NCI-H2171 treated with DMSO at 0.1 percent for 48 hours (cell line): ENCODE measurements around the gene ALDH3A2.

Source experiments
- DNase-seq: peaks from one replicate; lab custom pipeline; 2025; lab: John Stamatoyannopoulos, UW

ALDH3A2 gene

DNA sequence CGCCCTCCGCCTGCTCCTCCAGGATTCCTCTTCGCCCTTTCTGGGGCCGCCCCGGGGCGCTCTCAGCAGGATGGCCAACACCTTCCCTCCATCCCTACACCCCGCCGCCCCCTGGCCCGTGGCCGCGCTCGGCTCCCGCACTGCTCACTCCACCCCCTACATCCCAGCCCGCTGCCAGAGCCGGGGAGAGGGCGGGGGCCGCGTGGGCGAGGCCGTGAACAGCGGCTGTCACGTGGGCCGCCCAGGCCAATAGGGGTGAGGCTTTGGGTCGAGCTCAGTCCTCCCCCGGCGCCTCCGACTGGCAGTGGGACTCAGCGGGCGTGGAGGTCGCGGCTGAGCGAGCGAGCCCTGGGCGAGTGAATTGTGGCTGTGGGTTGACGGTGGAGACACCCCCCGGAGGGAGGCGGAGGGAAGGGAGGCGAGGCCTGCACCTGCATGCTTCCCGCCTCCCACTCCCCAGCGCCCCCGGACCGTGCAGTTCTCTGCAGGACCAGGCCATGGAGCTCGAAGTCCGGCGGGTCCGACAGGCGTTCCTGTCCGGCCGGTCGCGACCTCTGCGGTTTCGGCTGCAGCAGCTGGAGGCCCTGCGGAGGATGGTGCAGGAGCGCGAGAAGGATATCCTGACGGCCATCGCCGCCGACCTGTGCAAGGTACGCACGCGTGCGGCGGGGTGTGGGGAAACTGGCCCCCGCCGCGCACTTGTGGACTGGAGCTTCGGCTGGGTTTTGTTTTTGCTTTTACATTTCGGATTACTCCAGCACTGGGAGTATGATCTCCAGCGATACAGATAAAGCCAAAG is at the start of gene ALDH3A2:
TSS of gene ALDH3A2 (plus strand) at position 277 of the 799 bp plus-strand sequence. CDS start at position 498, 221 bp downstream.
- DNase-seq, result peak; percentile 93

DNA sequence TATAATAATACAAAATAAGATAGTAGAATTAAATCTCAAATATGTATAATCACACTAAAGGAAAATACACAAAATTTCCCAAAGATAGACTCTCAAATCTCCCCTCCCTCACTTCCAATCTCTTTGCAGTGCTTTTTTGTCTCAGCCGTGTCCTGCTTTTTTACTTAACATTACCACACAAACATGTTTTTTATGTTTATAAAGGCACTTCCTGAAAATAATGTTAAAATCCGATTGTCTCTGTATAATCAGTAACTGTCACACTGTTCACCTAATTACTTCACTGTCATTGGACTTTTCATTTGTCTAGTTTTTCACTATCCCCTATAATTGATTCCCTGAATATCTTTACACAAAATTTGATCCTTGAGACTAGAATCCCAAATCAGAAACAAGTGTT is 38.2 kb upstream of the ALDH3A2 start:
- no peak for DNase-seq

DNA sequence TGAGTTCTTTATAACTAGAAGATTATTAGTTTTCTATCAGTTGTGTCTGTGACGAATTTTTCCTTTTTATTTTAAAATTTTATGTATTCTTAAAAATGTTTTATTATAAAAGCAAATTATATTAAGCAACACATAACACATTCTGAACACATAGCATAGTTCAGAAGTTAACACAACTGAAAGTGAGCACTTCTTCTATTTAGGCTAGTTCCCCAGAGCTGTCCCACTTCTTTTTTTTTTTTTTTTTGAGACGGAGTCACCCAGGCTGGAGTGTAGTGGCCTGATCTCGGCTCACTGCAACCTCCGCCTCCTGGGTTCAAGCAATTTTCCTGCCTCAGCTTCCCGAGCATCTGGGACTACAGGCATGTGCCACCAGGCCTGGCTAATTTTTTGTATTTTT is 37.7 kb upstream of the ALDH3A2 start:
- DNase-seq, result no peak

DNA sequence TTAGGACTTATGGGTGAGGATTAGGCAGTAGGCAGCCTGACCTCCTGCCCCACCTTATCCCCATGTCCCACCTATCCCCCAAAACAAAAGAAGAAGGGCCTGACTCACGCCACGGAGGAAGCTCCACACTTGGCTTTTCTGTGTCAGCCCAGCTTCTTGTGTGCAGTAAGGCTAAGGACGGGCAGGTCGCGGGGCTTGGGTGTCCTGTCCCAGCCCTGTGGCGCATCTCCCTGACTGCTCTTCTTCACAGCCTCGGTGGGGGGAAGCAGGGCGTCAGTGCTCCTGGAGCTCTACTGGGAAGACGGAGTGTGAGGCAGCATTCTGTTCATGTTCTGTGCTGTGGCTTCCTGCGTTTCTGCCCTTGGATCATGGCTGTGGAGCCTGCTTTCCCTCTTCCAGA is 34.6 kb upstream of the ALDH3A2 start:
- no peak for DNase-seq

DNA sequence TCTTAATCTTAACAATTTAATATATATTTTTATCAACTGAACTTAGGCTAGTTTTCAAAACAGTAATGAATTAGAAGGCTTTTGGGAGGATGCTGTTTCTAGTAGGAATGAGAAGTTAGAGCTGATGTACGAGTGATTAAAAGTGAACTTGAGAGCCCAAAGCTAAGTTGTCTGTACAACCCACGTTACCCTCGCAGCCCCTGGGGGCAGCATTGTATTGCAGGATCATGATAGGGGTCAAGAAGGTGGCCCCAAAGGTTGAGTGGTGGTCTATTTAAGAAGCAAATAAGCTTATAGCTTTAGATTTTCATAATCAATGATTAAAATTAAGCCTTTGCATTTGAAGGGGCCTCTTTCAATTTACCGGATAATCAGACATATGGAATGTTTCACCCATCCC is 33.7 kb upstream of the ALDH3A2 start:
- DNase-seq, result no peak

DNA sequence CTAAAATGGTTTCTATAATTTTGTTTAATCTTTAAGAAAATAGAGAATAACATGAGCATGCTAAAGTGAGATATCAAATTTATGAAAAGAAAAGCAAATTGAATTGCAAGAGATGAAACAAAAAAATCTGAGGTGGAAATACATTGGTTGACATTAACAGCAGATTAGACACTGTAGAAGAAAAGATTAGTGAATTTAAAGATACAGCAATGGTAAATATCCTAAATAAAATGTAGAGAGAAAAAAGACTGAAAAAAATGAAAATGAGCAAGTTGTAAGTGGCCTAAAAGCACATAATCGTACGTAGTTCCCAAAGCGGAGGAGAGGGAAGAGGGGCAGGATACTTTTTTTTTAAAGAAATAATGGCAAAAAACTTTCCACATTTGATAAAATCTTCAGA is 30.5 kb upstream of the ALDH3A2 start:
- no peak for DNase-seq

DNA sequence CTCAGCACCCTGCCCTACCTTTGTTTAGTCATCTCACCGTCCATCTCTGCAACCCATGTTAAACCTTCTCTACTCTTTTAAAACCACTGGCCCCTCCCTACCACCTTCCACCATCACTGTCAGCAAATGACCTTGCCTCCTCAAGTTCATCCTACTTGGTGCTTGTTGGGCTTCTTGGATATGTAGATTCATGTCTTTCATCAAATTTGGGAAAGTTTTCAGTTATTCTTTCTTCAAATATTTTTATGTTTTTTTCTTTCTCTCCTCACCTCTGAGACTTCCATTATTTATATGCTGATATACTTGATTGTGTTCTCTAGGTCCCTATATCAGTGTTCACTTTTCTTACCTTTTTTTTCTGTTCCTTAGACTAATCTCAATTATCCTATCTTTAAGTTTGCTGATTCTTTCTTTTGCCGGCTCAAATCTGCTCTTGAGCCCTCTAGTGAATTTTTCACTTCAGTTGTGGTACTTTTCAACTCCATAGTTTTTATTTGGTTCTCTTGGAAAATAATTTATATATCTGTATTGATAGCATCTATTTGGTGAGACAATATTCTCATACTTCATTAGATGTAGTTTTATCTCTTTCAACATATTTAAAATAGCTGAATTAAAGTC is 28.7 kb upstream of the ALDH3A2 start:
- no peak for DNase-seq

DNA sequence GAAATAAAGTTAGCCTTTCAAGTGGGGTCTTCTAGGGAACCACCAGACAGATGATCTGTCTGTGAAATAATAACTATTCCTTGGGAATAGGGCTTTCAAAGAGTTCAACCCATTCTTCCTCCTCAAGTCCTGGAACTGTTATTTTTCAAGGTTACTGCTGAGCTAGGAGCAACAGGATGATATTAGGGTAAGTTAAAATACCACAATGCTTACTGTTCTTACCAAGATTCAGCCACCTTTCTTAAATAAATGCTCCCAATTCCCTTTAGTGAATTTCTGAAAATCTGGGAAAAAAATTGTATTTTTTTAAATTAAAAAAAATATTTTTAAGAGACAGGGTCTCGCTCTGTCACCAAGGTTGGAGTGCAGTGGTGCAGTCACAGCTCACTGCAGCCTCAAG is 26.9 kb upstream of the ALDH3A2 start:
- DNase-seq, result no peak

DNA sequence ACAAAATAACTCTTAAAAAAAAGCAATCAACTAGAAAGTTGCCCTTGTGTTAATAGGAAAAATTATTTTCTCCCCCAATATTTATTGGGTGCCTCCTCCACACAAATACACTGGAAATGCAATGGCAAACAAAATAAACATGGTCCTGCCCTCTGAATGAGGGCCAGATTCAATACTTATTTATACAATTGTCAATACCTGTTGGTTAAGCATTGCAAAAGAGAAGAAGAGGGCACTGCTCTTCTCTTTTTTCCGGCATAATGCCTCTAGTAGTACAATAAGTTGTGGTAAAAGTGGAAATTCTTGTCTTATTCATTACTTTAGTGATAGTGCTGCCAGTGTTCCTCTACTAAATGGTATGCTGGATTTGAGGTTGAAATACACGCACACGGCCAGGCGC is 22.5 kb upstream of the ALDH3A2 start:
- no peak for DNase-seq

DNA sequence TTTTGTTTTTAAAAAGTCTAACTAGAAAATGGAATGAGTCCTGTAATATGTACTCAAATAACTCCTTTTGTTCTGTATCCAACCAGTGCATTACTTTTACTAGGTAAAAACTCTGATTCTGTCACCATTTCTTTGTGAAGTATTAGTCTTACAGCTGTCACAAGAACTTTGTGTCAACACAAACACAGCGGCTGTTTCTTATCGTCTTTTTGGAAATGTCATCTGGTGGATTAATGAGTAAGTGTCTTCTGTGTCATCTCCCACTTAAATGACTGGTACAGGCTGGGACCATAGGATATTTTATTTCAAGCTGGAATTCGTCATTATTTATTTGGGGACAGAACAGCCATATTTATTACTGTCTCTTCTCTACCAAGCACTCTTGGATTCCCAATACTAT is 19.1 kb upstream of the ALDH3A2 start:
- no peak for DNase-seq

DNA sequence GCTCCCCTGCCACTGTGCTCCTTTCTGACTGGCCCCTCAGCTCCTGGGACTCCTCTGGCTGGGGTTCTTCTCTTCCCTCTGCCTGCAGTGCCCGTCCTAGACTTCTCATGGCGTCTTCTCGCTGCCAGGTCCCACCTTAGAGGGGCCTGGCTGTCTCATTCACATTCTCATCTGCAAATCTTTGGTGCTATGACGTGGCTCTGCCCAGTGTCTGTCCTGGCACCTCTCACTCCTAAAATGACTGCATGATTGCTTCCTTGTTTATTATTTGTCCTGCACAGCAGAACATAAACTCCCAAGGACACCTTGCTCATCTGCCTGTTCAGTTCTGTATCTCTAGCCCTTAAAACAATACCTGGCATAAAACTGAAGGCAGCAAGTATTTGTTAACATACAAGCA is 18.5 kb upstream of the ALDH3A2 start:
- no peak for DNase-seq

DNA sequence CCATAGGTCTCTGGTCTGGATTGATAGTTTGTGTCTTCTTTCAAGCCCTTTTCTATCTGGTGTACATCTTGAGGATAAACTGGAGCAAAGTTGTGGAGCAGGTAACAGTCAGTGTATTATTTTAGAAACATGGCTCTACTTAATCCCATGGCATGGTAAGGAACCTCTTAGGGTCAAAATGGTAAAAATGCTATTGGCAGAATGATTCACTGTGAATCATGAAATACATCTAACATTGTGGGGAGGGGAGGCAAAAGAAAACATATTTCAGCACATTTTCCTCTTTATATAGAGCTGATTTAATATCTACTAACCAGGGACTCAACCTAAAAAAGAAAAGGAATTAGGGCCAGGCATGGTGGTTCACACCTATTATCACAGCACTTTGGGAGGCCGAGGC is 17.9 kb upstream of the ALDH3A2 start:
- DNase-seq, result no peak

DNA sequence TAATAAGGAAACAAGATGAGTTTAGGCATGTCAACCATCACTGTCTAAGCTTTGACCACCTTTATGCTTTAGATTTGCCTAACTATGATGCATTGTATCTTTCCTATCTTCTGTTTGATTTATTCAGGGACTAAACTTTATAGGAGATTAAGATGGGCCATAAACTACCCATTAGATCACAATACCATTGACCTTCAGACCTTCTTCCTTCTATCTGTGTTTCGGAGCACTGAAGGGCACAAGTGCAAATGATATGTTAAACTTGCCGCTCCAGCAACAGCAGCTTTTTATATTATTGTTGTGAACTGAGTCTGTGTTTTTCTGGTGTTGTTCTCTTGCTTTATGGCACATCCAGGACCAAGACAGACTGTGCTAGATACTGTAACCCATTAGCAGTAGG is 16.6 kb upstream of the ALDH3A2 start:
- no peak for DNase-seq

DNA sequence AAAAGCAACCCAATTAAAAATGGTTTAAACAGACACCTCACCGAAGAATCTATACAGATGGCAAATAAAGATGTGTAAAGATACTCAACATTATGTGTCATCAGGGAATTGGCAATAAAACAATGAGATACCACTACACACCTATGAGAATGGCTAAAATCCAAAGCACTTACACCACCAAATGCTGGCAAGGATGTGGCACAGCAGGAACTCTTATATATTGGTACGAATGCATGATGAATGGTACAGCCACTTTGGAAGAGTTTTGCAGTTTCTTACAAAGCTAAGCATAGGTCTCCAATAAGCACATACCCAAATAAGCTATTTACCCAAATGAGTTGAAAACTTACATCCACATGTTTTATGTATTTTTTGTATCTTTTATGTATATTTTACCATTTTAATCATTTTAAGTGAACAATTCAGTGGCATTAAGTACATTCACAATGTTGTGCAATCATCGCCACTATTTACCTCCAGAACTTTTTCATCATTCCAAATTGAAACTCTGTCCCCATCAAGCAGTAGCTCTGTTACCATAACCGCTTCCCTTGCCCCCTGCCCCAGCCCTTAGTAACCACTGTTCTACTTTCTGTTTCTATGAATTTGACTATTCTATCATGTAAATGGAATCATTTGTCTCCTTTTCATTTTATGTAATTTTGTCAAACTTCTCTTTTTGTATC is 6.7 kb upstream of the ALDH3A2 start:
- DNase-seq, result peak; percentile 44

DNA sequence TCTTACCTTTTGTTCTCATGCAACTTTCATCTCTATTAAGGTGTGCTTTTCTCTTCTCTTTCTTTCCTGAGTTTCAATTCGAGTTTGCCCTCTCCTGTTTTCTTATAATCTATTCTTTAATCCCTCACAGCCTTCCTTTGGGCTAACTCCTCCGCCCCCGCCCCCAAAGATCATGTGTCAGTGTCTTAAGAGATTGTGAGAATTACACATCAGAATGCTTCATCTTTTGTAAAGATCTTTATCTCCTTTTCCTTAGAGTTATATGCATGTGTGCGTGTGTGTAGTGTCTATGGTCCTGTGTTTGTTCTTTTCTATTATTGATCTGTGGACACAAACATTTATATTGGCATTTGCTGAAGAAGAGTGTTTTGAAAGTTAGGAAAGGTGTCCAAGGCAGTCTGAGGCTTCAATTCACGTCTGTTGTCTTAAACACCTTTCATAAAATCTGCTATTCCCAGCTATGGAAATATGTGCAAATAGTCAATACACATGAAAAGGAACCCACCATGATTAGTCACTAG is 6.1 kb upstream of the ALDH3A2 start:
- no peak for DNase-seq

DNA sequence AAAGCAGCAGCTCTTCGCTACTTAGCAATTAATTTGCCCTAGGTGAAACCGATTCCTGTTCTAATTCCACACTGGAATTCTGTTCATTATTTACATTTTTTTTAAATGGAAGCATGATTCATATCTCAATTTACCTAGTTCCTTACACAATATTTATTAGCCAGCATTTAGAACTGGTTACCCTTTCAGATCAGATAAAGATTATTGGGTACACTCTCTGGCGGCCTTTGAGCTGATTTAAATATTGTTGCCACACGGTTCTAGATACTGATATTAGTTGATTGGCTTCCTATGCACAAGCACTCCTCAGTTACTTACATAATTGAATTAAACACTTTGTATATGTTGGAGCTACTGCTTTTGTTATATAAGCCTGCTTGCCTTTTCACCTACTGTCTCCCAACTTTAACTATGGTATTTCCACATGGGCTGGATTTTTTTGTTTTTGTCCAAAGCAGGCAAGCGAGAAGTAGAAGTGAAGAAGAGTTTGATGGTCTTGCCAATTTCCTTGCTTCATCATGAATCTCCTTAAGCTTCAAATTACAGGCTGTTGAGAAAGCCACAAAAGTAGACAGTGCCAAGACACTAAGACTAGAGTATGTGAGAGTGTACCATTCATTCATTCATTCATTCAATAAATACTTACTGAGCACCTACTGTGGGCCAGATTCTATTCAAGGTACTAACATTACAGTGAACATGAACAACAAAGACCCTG is 3.9 kb upstream of the ALDH3A2 start:
- no peak for DNase-seq

DNA sequence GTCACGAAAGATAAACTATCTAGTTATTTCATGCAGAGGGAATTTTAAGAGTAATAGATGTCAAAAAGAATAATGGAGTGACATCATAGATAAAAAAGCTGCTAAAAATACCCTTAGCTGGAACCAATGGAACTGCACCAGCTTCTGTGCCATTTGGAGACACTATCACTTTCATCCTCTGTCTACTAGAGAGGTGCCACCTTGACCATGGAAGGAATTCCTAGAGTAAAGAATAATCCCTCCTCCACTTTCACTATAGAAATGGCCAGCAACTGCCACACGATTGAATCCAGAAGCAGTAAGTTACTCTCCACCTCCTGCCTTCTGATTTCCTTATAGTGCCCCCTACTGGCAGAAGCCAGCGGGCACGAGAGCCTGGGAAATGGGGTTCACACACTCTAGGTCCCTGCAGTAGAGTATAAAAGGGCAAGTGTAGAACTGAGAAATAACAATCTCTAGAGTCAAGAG is 2.8 kb upstream of the ALDH3A2 start:
- DNase-seq, result no peak

DNA sequence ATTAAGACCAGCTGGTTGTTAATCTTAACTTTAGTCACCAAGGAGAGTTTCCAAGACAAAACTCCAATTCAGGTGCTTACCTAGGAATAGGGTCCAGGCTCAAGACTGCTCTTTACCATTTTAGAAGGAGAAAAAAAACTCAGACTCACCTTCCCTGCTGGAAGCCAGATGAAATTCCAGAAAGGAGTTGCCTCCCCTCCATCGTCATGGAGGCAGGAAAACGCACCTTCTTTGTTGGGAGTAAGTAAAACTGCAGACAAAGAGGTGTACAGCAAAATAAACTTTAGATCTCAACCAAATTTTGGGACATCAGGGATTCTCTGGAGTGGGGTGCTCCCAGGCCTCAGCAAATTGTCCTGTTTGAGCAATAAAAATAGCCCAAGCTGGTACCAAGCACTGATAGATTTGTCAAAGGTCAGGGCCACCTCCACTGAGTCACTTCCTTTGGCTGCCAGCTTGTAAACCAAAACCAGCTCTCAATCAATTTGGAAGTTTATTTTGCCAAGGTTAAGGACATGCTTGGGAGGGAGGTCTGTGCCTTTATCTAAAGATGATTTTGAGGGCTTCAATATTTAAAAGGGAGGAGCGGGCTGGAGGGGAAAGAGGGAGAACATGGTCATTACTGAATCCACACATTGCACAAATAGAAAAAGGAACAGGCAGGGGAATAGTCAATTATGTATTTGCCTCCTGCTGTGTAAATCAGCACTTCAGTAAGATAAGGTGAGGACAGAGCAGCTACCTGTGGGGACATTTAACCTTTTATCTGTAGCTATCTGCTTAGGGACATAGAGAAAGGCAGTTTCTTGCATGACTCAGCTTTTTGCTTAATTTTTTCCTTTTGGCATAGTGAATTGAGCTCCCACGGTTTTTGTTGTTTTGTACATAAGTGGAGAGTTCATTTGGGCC is 1.5 kb upstream of the ALDH3A2 start:
- peak; percentile 45 for DNase-seq

DNA sequence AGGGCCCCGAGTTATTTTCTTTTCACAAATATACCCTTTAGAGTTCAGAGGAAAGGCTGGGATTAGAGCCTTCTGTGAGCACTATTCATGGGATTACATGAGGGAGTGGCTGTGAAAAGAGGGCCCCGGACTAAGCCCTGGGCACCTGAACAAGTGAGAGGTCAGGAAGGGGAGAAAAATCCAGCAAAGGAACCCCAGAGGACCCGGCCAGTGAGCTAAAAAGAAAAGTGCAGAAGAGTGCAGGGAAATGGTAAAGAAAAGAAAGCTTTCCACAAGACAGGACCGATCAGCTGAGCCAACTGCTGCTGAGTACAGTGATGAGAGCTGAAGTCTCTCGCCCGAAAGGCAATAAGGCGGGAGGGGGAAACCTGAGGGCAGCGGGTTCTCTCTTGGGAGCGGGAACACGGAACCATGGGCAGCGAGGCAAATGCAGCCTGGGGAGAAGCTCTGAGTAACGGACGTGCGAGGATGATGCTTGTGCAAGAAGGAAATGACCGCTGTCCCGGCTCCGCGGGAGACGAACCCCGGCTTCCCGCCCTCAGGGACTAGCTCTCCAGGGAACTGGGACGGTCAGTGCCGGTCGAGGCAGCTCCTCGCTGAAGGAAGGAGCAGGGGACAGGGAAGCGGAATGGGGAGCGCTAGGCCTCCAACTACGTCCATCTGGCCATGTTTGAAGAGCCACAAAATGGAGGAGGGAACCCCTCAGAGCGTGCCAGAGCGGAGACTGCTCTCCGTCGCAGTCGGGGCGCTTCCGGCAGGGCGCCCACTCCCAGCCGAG is 665 bp upstream of the ALDH3A2 start:
- DNase-seq, result peak; percentile 89

DNA sequence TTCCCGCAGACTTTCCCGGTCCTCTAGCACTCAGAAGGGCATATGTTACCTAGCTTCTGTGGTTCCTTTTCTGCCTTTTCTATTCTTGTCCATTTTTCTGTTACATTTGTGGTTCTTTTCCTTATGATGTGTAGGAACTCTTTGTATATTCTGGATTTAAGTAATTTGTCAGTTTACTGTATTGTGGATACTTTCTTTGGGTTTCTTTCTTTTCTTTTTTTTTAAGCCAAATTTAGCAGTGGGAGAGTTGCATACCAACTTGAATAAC is 657 bp downstream of the ALDH3A2 start:
- no peak for DNase-seq

DNA sequence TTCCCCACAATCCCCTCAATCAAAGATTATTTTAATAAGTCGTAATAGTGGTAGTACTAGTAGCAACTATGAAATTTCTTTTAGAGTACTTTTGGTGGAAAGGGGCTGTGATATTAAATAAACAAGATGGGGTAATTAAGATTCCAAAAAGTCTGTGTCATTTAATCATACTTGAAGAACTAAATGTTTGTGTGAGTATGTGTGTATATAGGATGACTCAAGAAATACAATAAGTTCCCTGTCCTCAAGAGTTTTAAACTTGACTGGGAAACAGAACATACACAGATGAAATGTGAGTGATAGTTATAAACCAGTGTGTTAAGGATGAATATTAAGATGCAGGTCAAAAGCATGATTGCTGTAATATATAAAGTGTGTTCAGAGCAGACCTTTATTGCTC is 2.3 kb downstream of the ALDH3A2 start:
- DNase-seq, result no peak
